GM12891 (cell line): ENCODE measurements around the gene DNM2.

Experiments
- DNase-seq: peaks from one replicate; pipeline ENCODE4 v3.0.0; 2011; ENCODE audit warnings: low spot score; ENCODE audit not compliant: insufficient read length
- FAIRE-seq: peaks from 2 replicates; lab custom pipeline; 2011; peaks lifted over from hg19 to GRCh38; lab: Jason Lieb, UNC
- PAX5 ChIP-seq: IDR thresholded peaks from 2 replicates; pipeline ENCODE4 v1.6.1; 2011; ENCODE audit warnings: low read length, moderate library complexity, mild to moderate bottlenecking; ENCODE audit not compliant: insufficient read depth, severe bottlenecking
- POLR2A ChIP-seq: IDR thresholded peaks from 2 replicates; pipeline ENCODE4 v1.6.1; 2011; ENCODE audit warnings: low read depth, low read length, control low read depth
- POLR2AphosphoS5 ChIP-seq: IDR thresholded peaks from 2 replicates; pipeline ENCODE4 v1.6.1; 2011; ENCODE audit warnings: low read depth, low read length, control low read depth
- POU2F2 ChIP-seq: IDR thresholded peaks from 2 replicates; pipeline ENCODE4 v1.6.1; 2011; ENCODE audit warnings: low read depth, mild to moderate bottlenecking, control low read depth, low read length, moderate library complexity
- SPI1 ChIP-seq: IDR thresholded peaks from 2 replicates; pipeline ENCODE4 v1.6.1; 2011; ENCODE audit warnings: low read depth, low read length, control low read depth
- TAF1 ChIP-seq: IDR thresholded peaks from 2 replicates; pipeline ENCODE4 v1.6.1; 2011; ENCODE audit warnings: low read depth, low read length, control low read depth

Gene DNM2

GRCh38 chr19:10690341-10690781 is 27.5 kb upstream of the DNM2 start:
- no peak for FAIRE-seq
- TF ChIP-seq PAX5 (no peak), TAF1 (no peak), SPI1 (no peak), POLR2AphosphoS5 (no peak; the same call in 1 of the 2 replicates), POLR2A (no peak), POU2F2 (no peak)
- DNase-seq = no peak

- no peak for FAIRE-seq
Observed at GRCh38 chr19:10691178-10691881, 26.5 kb upstream of the DNM2 start.

GRCh38 chr19:10691883-10692282 is 26.0 kb upstream of the DNM2 start:
- TF ChIP-seq POLR2AphosphoS5 (peak; percentile 77), SPI1 (no peak), POLR2A (peak; percentile 60; the same call in 1 of the 2 replicates)
- DNase-seq (no peak), FAIRE-seq (no peak)

More at GRCh38 chr19:10691178-10691881, 26.5 kb upstream of the DNM2 start:
- DNase-seq = no peak
- TF ChIP-seq POLR2AphosphoS5 (no peak; the same call in 1 of the 2 replicates), PAX5 (no peak), TAF1 (no peak)

- TF ChIP-seq PAX5 = no peak
- TF ChIP-seq TAF1 = no peak
- TF ChIP-seq POU2F2 = no peak
- DNase-seq (no peak), FAIRE-seq (no peak)
Observed at GRCh38 chr19:10692673-10693264, 25.1 kb upstream of the DNM2 start.

- FAIRE-seq (no peak), DNase-seq (no peak)
- TF ChIP-seq TAF1 (no peak), POU2F2 (no peak), POLR2A (no peak), PAX5 (no peak), POLR2AphosphoS5 (no peak), SPI1 (no peak)
Observed at GRCh38 chr19:10694706-10695307, 23.1 kb upstream of the DNM2 start.

- FAIRE-seq (peak; percentile 95), DNase-seq (peak; percentile 93)
- TF ChIP-seq POU2F2 (no peak), POLR2A (no peak), TAF1 (no peak), SPI1 (no peak), PAX5 (no peak), POLR2AphosphoS5 (no peak)
Observed at GRCh38 chr19:10695401-10696398, 22.2 kb upstream of the DNM2 start.

GRCh38 chr19:10699650-10700335 is 18.1 kb upstream of the DNM2 start:
- TF ChIP-seq POLR2AphosphoS5 = no peak
- no peak for TF ChIP-seq POU2F2
- TF ChIP-seq PAX5 = no peak
- TF ChIP-seq TAF1 = no peak
- TF ChIP-seq POLR2A = no peak
- TF ChIP-seq SPI1 = no peak
- DNase-seq = no peak
- no peak for FAIRE-seq

GRCh38 chr19:10701955-10702525 is 15.8 kb upstream of the DNM2 start:
- FAIRE-seq (peak; percentile 40), DNase-seq (no peak)
- no peak for TF ChIP-seq SPI1
- no peak for TF ChIP-seq POLR2A
- no peak for TF ChIP-seq POU2F2
- TF ChIP-seq POLR2AphosphoS5 = no peak

- FAIRE-seq = no peak
- DNase-seq = no peak
- TF ChIP-seq TAF1 = no peak
Observed at GRCh38 chr19:10706990-10707389, 10.9 kb upstream of the DNM2 start.

- no peak for FAIRE-seq
- DNase-seq = no peak
- TF ChIP-seq SPI1 (no peak), PAX5 (no peak)
Observed at GRCh38 chr19:10707440-10707839, 10.4 kb upstream of the DNM2 start.
